HG03342 (cell line): ENCODE results near the gene MFRP.

Source experiments
- ATAC-seq: cut with Tn5 transposase; IDR thresholded peaks from one replicate; pipeline ENCODE4 v1.9.1; 2021; ENCODE audit warnings: mild to moderate bottlenecking, moderate library complexity; ENCODE audit not compliant: unreplicated experiment

Gene MFRP

DNA sequence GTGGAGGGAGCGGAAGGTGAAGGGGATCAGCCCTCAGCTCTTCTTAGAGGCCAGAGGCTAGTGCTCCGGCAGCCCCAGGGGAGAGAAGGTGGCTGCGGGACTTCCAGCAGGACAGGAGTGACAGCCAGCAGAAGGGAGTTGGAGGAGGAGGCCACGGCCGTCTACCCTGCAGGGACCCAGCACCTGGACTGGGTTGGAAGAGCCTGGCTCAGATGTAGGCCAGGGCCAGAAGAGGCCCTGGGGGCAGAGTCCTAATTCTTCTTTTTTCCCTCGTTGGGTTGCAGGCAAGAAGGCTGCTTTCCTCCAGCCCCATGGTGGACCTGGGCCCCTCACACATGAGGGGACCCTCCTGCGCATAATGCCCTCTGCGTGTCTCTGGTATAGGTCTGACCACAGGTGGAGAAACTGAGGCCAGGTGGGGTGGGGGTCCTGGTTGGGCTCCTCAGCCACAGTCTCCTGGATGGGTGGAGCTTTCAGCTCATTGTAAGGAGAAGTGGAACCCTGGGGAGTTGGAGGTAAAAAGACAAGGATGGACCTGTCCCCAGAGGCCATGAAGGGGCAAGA, 27.3 kb downstream of the MFRP start:
- no peak for ATAC-seq

DNA sequence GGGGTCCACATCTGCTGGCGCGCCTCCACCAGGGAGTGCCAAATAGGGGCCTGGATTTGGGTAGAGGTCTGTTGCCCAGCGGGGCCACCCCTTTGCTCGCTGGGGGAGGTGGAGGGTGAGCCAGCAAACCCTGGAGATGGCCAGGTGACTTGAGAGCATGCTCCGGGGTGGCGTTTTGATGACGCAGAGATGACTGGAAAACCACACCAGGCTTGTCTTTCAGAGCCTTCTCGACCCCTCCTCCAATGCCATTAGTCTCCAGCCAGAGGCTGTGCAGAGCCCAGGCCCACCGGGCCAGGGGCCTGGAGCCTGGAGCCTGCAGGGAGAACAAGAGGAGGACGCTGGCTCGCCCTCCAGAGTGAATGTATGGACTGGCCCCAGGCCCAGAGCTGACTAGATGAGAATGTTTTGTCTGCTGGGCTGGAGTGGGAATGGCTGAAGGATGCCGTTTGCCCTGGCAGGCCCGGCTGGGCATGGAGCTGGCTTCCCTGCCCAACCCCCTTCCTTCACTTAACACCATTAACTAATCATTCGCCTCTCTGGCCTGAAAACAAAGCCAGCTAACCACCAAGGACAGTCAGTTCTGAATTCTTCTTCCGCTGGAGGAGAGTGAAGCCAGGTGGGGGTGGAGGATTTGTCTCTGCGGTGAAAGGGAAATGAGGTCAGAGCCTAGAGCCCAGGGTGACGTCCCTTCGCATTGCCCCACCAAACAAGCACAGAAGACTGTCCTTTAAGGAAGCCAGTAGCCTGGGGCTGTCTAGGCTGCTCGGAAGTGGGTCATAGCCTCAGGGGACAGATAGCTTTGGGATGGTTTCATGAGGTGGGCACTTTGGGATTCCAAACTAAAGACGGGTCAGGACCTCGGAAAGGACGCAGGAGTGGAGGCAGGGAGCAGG, 28.0 kb downstream of the MFRP start:
- ATAC-seq, result no peak

- no peak for ATAC-seq
Measured at GRCh38 chr11:119317592-119318239, 28.8 kb downstream of the MFRP start.

GRCh38 chr11:119316729-119317591, 29.5 kb downstream of the MFRP start, which contains the start of gene MCAM:
Gene MCAM (minus strand): TSS chr11:119317130. CDS start chr11:119317101, 29 bp downstream.
- ATAC-seq, result no peak

GRCh38 chr11:119316016-119316728, 30.3 kb downstream of the MFRP start:
- ATAC-seq, result no peak

DNA sequence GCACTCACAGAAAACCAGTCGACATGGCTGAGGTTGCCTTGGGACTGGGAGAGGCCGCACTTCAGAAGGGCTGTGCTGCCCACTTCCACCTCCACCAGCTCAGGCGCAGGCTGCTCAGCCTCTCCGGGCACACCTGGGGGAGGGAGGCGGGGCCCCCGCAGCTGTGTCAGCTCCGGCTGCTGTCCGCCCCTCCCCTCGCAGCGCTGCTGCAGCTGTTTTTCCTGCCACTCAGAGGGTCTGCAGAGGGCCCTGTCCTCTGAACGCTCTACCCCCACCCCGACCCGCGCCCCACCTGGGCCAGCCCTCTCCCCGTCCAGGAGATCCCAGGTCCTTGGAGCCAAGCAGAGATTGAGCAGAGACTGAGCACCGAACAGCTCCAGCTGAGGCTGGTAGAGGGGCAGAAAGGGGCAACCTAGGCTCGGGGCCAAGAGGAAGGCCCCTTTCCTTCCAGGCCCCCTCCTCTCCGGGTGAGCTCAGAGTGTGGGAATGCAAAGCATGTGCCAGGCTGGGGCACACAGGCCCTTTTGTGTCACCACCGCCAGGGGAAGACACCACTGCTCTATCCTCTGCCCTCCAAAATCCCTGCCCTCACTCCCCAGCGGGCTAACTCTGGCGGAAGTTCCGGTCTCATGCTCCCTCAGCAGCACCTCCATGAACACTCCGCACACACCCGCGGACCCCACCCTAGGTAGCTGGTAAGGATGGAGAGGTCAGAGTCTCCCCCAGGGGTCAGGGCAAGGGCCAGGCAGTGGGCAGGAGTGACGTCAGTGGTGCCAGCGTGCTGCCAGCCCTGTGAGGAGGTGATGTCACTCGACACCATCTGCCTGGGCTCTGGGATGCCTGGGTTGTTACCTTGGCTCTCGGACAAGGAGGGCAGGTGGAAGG, 31.1 kb downstream of the MFRP start:
- no peak for ATAC-seq

- ATAC-seq, result no peak
Measured at GRCh38 chr11:119314726-119315125, 31.8 kb downstream of the MFRP start.

DNA sequence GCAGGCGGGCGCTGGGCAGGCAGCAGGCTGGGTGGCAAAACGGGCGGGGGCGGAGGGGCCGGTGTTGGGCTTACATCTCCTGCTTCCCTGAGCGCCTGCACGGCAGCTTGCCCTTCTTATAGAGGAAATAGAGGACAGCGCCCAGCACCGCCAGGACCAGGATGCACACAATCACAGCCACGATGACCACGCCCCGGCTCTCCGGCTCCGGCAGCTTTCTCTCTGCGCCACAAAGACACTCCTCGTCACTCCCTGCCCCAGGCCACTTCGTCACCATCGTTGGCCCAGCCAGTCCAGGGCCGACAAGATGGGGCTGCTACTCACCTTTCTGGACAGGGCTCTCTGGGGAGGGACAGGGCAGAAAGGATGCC, 35.8 kb downstream of the MFRP start:
- ATAC-seq, result no peak

DNA sequence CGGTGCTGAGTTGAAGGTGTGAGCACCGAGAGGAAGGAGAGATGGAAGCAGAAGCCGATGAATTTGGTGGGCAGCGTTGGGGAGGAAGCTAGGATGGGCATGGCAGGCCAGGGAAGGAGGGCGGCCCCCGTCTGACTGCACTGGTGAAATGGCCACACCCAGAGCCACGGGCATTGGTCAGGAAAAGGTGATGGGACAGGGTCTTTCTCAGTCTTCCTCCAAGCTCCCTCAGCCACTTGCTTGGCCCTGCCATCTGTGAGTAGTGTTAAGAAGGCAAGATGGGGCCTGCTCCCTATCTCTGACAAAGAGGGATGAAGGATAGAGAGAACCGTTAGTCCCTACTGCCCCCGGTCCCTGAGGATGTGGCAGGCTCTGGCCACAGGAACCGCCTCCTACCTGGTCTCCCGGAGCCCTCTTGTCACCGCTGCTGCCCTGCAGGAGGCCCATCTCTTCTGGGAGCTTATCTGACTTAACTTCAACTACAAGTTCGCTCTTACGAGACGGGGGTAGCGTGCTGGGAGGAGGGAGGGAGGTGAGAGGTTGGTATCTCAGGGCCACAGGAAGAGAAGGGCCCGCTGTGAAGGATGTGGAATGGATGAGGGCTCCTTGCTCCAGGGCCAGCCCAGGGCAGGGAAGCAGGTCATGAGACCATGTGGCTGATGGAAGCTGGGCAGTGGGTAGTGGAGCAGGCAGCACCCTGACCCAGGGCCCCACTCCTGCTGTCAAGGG, 36.4 kb downstream of the MFRP start:
- no peak for ATAC-seq

- ATAC-seq, result no peak
Measured at GRCh38 chr11:119309411-119309810, 37.1 kb downstream of the MFRP start.

GRCh38 chr11:119307974-119308373, 38.5 kb downstream of the MFRP start:
- no peak for ATAC-seq

GRCh38 chr11:119307219-119307618, 39.3 kb downstream of the MFRP start:
- ATAC-seq, result no peak

DNA sequence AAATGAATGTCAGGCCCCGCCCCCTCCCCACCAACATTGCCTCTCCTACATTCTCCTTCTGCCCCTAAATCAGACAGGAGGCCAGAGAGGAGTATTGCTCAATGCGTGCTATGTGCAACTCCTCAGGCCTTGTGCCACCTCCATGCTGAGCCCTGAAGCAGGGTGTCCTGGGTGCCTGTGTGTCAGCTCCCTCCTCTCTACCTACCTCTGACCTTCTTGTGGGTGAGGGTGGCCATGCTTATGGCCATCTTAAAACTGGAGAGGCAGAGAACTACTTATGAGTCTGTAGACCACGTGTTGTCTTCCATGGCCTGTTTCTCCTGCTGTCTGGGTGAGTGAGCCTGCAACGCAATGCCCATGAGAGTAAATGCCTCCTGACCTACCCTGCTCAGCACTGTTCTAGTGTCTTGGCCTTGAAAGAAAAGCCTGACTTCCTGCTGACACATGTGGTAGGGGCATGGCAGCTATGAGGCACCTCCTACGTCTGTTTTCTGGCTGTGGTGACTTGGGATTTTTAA, 40.1 kb downstream of the MFRP start:
- no peak for ATAC-seq

DNA sequence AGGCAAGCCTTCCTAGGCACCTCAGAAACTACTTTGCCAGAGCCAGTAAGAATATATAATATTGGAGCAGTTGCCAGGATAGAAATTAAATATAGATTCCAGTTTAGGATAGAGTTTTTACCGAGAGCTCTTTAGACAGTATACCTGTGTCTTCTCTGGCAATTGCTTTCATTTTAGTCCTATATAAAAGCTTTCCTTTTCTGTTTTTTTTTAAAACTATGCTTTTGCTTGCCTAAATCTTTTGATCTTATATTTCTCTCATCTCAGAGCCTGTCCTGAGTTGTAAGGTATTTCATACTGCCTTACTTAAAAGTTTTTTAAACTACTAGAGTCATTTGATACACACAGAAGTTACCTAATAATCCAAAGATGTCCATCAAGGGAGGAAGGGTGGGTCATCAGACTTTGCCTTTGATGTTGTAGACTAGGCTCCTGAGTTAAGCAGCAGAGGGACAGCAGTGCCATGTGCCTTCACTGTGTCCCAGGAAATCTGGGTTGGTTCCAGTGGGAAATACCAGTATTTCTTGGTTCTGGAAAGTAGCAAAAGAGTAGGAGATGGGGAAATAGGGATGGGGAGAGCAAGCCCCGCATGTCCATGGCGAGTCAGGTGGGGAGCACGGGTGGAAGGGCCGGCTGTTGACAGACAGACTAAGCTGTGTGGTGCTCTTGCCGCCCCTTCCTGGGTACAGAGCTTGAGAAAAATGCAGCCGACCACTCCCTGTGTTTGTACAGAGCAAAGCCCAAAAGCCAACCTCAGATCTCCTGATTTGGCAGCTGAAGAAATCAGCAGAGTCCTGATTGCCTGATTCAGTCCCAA, 40.7 kb downstream of the MFRP start:
- no peak for ATAC-seq

- ATAC-seq, result no peak
Measured at GRCh38 chr11:119303227-119303718, 43.2 kb downstream of the MFRP start.

- no peak for ATAC-seq
Measured at GRCh38 chr11:119300198-119300964, 46.1 kb downstream of the MFRP start.

DNA sequence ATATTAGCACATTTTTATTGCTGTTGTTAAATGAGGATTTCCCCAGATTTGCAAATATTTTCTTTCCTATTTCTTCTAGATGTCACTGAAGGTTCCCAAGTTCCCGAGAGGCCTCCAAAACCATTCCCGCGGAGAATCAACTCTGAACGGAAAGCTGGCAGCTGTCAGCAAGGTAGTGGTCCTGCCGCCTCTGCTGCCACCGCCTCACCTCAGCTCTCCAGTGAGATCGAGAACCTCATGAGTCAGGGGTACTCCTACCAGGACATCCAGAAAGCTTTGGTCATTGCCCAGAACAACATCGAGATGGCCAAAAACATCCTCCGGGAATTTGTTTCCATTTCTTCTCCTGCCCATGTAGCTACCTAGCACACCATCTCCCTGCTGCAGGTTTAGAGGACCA, 47.1 kb downstream of the MFRP start:
- ATAC-seq, result no peak
